Endothelial cell (in vitro differentiated cells): ENCODE results near the gene PTPRQ. TPM values are rescaled to one million over a fixed set of nuclear protein-coding genes. Genes with fewer than 3 reads are reported as not detected.
"Not testable (repeated sequence)": the region's sequence is repeated elsewhere in the genome, so short reads cannot be mapped to it uniquely, and the experiment has no call there.

Experiments used
- DNase-seq: peaks from one replicate; pipeline ENCODE4 v3.0.0; 2021; ENCODE audit warnings: low spot score
- H3K27ac Mint-ChIP-seq: one replicate; pipeline ENCODE4 v1.8.0; 2021; ENCODE audit warnings: mixed read lengths, inconsistent platforms; ENCODE audit not compliant: unreplicated experiment
- H3K27me3 Mint-ChIP-seq: one replicate; pipeline ENCODE4 v1.8.0; 2021; ENCODE audit warnings: mild to moderate bottlenecking, moderate library complexity, mixed read lengths, inconsistent platforms; ENCODE audit not compliant: unreplicated experiment
- H3K36me3 Mint-ChIP-seq: one replicate; pipeline ENCODE4 v1.8.0; 2021; ENCODE audit warnings: mild to moderate bottlenecking, low read depth, mixed read lengths, inconsistent platforms; ENCODE audit not compliant: unreplicated experiment
- H3K4me1 Mint-ChIP-seq: one replicate; pipeline ENCODE4 v1.8.0; 2021; ENCODE audit warnings: mild to moderate bottlenecking, mixed read lengths, inconsistent platforms; ENCODE audit not compliant: unreplicated experiment
- H3K4me3 Mint-ChIP-seq: one replicate; pipeline ENCODE4 v1.8.0; 2021; ENCODE audit warnings: mild to moderate bottlenecking, mixed read lengths, inconsistent platforms; ENCODE audit not compliant: unreplicated experiment
- H3K9me3 Mint-ChIP-seq: one replicate; pipeline ENCODE4 v1.8.0; 2021; ENCODE audit warnings: mixed read lengths, inconsistent platforms; ENCODE audit not compliant: unreplicated experiment
- total RNA-seq: library from RNA; stranded (reverse); fragmentation: NEBNext Ultra II Directional; extraction: Animal tissue kit (Norgen Biotek cat#: 25700); gene quantifications from one replicate; pipeline ENCODE4 v1.2.1, GENCODE V29; 2021; ENCODE audit not compliant: unreplicated experiment
- TF ChIP-seq, protein P1 (sequence below): fragments of 200-600 bp; sonication (generic); IDR thresholded peaks from one replicate; pipeline ENCODE4 v1.5.0; 2021; ENCODE audit warnings: antibody characterized with exemption; ENCODE audit not compliant: unreplicated experiment

The PTPRQ gene
- total RNA-seq, 1 donor from 2014 or later, result not detected

DNA sequence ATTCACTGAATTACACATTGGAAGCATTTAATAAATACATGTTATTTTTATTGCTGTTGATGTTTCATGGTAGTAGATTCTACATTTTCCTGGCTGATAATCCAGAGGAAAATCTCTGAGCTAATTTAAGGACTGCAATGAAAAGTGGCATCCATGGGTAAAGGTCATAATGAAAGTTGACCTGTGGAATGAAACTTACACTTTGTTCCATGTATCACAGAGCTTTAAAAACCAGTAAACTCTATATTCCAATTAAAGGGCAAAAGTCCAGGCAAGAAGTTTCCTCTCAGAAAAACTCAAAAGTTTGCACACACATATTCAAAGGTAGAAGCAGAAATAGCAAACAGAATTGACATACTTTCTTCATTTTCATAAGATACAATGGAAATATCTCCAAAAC lies 218.6 kb downstream of the PTPRQ start:
- no peaks in the 10 kb centered on the region for H3K36me3 Mint-ChIP-seq
- H3K9me3 Mint-ChIP-seq, result no peaks in the 10 kb centered on the region
- no peak for DNase-seq
- no peaks in the 10 kb centered on the region for H3K27me3 Mint-ChIP-seq
- no peak overlapping the region for H3K27ac Mint-ChIP-seq
- no peak overlapping the region for H3K4me3 Mint-ChIP-seq
- TF ChIP-seq, protein P1, sequence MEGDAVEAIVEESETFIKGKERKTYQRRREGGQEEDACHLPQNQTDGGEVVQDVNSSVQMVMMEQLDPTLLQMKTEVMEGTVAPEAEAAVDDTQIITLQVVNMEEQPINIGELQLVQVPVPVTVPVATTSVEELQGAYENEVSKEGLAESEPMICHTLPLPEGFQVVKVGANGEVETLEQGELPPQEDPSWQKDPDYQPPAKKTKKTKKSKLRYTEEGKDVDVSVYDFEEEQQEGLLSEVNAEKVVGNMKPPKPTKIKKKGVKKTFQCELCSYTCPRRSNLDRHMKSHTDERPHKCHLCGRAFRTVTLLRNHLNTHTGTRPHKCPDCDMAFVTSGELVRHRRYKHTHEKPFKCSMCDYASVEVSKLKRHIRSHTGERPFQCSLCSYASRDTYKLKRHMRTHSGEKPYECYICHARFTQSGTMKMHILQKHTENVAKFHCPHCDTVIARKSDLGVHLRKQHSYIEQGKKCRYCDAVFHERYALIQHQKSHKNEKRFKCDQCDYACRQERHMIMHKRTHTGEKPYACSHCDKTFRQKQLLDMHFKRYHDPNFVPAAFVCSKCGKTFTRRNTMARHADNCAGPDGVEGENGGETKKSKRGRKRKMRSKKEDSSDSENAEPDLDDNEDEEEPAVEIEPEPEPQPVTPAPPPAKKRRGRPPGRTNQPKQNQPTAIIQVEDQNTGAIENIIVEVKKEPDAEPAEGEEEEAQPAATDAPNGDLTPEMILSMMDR, result no peak
- no peaks in the 10 kb centered on the region for H3K4me1 Mint-ChIP-seq

DNA sequence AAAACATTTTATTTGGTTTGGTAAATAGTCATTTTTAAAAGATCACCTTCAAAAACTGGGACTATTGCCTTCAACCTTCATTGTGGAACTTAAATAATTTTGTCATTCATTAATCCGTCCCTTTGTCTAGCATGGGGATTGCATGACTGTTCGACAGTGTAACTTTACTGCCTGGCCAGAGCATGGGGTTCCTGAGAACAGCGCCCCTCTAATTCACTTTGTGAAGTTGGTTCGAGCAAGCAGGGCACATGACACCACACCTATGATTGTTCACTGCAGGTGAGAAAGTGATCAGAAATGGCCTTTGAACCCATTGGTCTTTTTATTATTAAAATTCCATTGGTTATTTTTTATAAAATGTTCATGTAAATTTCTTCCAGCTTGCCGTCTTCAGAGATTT lies 226.2 kb downstream of the PTPRQ start:
- no peaks in the 10 kb centered on the region for H3K4me1 Mint-ChIP-seq
- H3K4me3 Mint-ChIP-seq, result no peak overlapping the region

DNA sequence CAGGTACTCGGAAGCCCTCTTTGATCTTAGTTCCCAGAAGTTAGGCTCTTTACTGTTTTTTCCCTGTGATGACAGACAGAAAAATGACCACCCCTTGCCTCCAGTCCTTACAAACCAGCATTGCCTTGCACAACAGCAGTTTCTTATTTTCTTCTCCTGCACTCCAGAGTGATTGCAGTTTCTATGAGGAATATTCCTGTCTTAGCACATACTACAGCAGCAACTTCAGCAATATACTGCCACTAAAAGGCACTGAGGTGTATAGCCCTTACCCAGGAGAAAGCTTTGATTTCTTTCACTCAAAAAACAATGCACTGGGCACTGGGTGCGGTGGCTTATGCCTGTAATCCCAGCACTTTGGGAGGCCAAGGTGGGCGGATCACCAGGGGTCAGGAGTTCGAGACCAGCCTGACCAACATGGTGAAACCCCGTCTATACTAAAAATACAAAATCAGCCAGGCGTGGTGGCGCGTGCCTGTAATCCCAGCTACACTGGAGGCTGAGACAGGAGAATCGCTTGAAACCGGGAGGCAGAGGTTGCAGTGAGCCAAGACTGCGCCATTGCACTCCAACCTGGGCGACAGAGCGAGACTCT lies 232.1 kb downstream of the PTPRQ start:
- H3K27me3 Mint-ChIP-seq, DNase-seq, H3K4me1 Mint-ChIP-seq, H3K27ac Mint-ChIP-seq, H3K36me3 Mint-ChIP-seq, H3K4me3 Mint-ChIP-seq, H3K9me3 Mint-ChIP-seq: not testable (repeated sequence)

More for the DNA sequence above, 226.2 kb downstream of the PTPRQ start:
- Mint-ChIP-seq H3K36me3 (no peaks in the 10 kb centered on the region), H3K9me3 (no peaks in the 10 kb centered on the region), H3K27me3 (no peaks in the 10 kb centered on the region), H3K27ac (no peak overlapping the region)
- no peak for DNase-seq
- TF ChIP-seq, protein P1, result no peak

DNA sequence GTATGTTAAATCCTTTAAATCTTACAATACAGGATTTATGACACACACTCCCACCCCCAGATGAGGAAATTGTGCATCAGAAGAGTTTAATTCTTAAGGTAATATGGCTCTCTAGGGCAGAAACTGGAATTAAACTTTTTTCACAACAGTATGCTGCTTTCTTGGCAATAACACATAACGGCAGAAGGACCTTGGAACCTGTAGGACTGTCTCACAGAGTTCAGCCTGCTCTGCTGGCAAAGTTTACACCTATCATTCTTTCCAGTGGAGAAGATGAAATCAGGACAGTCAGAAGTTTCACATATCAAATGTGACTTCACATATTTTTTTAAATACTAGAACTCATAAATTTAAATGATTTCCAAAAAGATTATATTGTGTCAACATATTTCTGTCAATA lies 232.8 kb downstream of the PTPRQ start:
- H3K4me1 Mint-ChIP-seq, result no peaks in the 10 kb centered on the region
- no peaks in the 10 kb centered on the region for H3K9me3 Mint-ChIP-seq
- no peak for DNase-seq
- no peak overlapping the region for H3K27ac Mint-ChIP-seq
- no peaks in the 10 kb centered on the region for H3K27me3 Mint-ChIP-seq
- no peaks in the 10 kb centered on the region for H3K36me3 Mint-ChIP-seq
- TF ChIP-seq, protein P1, result no peak
- no peak overlapping the region for H3K4me3 Mint-ChIP-seq

DNA sequence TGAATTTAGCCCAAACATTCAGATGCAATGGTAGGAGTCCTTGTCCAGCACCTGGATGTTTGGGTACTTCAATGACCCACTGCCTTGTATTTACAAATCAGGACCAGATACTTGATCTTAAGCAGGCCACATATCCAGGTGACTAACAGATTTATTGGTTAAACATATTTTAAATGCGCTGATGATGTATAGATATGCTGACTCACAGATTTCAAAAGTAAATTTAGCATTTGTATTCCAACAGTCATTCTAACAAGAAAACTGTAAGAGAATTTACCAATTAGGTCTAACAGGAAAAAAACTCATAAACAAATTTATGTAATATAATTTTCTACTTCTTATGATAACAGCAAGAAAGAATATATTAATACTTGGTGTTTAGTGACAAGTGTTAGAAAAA lies 234.0 kb downstream of the PTPRQ start:
- TF ChIP-seq, protein P1, result no peak
- no peaks in the 10 kb centered on the region for H3K27me3 Mint-ChIP-seq
- H3K4me1 Mint-ChIP-seq, result no peaks in the 10 kb centered on the region
- no peaks in the 10 kb centered on the region for H3K9me3 Mint-ChIP-seq
- H3K4me3 Mint-ChIP-seq, result no peak overlapping the region
- no peak overlapping the region for H3K27ac Mint-ChIP-seq
- no peak for DNase-seq
- H3K36me3 Mint-ChIP-seq, result no peaks in the 10 kb centered on the region
